ENCODE data around the gene HRK. TPM values are rescaled to one million over a fixed set of nuclear protein-coding genes. Genes with fewer than 3 reads are reported as not detected.

The HRK gene
- total RNA-seq, 1 experiment from 2014 or later, result 2.6 TPM

GRCh38 chr12:116887244-116887643 lies 6.0 kb upstream of the HRK start:
- no CpG with 5 or more reads among the region's 1 CpG for WGBS (ENCODE audit: extremely low coverage, insufficient read length, low lambda C conversion rate)
- peaks cover 63% of the 10 kb centered on the region for H3K27me3 Mint-ChIP-seq (ENCODE audit: low read depth)
- H3K18ac ChIP-seq (ENCODE audit: insufficient read length, low read depth, low read length), result no peak overlapping the region

More at GRCh38 chr12:116887244-116887643, 6.0 kb upstream of the HRK start:
- H2BK12ac ChIP-seq (ENCODE audit: insufficient read length, low read depth, low read length), result no peak overlapping the region
- no peak overlapping the region for H3K4ac ChIP-seq (ENCODE audit: low read depth, low read length)
- H3K27ac ChIP-seq (ENCODE audit: insufficient read length, low read depth, low read length), result no peak overlapping the region
- no peak overlapping the region for H2BK5ac ChIP-seq (ENCODE audit: insufficient read length, low read length)
- no peaks in the 10 kb centered on the region for H4K20me1 ChIP-seq (ENCODE audit: control insufficient read depth, insufficient read depth, insufficient read length)
- no peak overlapping the region for H3K9ac ChIP-seq (ENCODE audit: extremely low read depth, insufficient read length, low read length)
- H4K8ac ChIP-seq (replicated peaks; ENCODE audit: insufficient read length, low read depth, low read length), result no peak overlapping the region
- H3T11ph ChIP-seq (ENCODE audit: low read length), result no peak overlapping the region
- H4K5ac ChIP-seq (ENCODE audit: insufficient read length, low read depth, low read length), result no peak overlapping the region
- TF ChIP-seq, protein P1, sequence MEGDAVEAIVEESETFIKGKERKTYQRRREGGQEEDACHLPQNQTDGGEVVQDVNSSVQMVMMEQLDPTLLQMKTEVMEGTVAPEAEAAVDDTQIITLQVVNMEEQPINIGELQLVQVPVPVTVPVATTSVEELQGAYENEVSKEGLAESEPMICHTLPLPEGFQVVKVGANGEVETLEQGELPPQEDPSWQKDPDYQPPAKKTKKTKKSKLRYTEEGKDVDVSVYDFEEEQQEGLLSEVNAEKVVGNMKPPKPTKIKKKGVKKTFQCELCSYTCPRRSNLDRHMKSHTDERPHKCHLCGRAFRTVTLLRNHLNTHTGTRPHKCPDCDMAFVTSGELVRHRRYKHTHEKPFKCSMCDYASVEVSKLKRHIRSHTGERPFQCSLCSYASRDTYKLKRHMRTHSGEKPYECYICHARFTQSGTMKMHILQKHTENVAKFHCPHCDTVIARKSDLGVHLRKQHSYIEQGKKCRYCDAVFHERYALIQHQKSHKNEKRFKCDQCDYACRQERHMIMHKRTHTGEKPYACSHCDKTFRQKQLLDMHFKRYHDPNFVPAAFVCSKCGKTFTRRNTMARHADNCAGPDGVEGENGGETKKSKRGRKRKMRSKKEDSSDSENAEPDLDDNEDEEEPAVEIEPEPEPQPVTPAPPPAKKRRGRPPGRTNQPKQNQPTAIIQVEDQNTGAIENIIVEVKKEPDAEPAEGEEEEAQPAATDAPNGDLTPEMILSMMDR (conservative IDR thresholded peaks at IDR 0.05), result no peak
- no peaks in the 10 kb centered on the region for H3K79me2 ChIP-seq (ENCODE audit: insufficient read depth, low read length)
- H2BK120ac ChIP-seq (ENCODE audit: low read depth, low read length, poor library complexity, severe bottlenecking), result no peak overlapping the region
- Mint-ChIP-seq H3K27ac (no peak overlapping the region), H3K4me1 (peaks cover 7 to 12% of the 10 kb centered on the region in 2 experiments), H3K9me3 (no peaks in the 10 kb centered on the region), H3K4me3 (no peak overlapping the region), H3K36me3 (ENCODE audit: insufficient read depth in 1 of 3, low read depth in 3 of 3) (no peaks in the 10 kb centered on the region)
- no peak overlapping the region for H3K4me2 ChIP-seq (ENCODE audit: insufficient read depth, insufficient read length, low read length)
- H3K9me3 ChIP-seq (ENCODE audit: control insufficient read depth, low read depth, low read length), result no peaks in the 10 kb centered on the region
- H3K14ac ChIP-seq (ENCODE audit: insufficient read depth, low read length), result no peak overlapping the region
- H2BK15ac ChIP-seq (ENCODE audit: low read depth, low read length), result no peak overlapping the region
- H2AK5ac ChIP-seq (ENCODE audit: insufficient read length, low read length), result no peak overlapping the region
- no peaks in the 10 kb centered on the region for H3K4me1 ChIP-seq (ENCODE audit: insufficient read depth, low read length)
- H4K91ac ChIP-seq (ENCODE audit: insufficient read length, low read depth, low read length), result no peak overlapping the region
- peaks cover 8% of the 10 kb centered on the region; the same call in 1 of the 2 replicates for H3K27me3 ChIP-seq (ENCODE audit: insufficient read depth, low read length)
- DNase-seq, result no peak
- no peaks in the 10 kb centered on the region for H3K79me1 ChIP-seq (ENCODE audit: insufficient read depth, low read depth, low read length, poor library complexity, severe bottlenecking)
- no peak overlapping the region for H2AFZ ChIP-seq (ENCODE audit: low read length)
- no peak overlapping the region for H2BK20ac ChIP-seq (ENCODE audit: low read depth, low read length, poor library complexity, severe bottlenecking)
- no peak overlapping the region for H3K56ac ChIP-seq (ENCODE audit: insufficient read length, low read depth, low read length)
- H3K23ac ChIP-seq (ENCODE audit: insufficient read length, low read depth, low read length), result no peak overlapping the region
- H3K23me2 ChIP-seq (ENCODE audit: insufficient read length, low read depth, low read length, poor library complexity, severe bottlenecking), result no peaks in the 10 kb centered on the region
